CD1c-positive myeloid dendritic cell (primary cell): Measurements from ENCODE around the gene TAF6.

ENCODE experiments used
- DNase-seq: peaks from one replicate; pipeline ENCODE4 v3.0.0-alpha.2; 2016; ENCODE audit errors: extremely low spot score

Gene TAF6

GRCh38 chr7:100095704-100096103, 23.5 kb downstream of the TAF6 start:
- DNase-seq, result no peak

- no peak for DNase-seq
These were observed 23.9 kb downstream of the TAF6 start for GRCh38 chr7:100095289-100095688.

- no peak for DNase-seq
These were observed 25.2 kb downstream of the TAF6 start for GRCh38 chr7:100093925-100094486.

GRCh38 chr7:100093498-100093897, 25.7 kb downstream of the TAF6 start:
- no peak for DNase-seq

- DNase-seq, result no peak
These were observed 26.1 kb downstream of the TAF6 start for GRCh38 chr7:100093054-100093453.

DNA sequence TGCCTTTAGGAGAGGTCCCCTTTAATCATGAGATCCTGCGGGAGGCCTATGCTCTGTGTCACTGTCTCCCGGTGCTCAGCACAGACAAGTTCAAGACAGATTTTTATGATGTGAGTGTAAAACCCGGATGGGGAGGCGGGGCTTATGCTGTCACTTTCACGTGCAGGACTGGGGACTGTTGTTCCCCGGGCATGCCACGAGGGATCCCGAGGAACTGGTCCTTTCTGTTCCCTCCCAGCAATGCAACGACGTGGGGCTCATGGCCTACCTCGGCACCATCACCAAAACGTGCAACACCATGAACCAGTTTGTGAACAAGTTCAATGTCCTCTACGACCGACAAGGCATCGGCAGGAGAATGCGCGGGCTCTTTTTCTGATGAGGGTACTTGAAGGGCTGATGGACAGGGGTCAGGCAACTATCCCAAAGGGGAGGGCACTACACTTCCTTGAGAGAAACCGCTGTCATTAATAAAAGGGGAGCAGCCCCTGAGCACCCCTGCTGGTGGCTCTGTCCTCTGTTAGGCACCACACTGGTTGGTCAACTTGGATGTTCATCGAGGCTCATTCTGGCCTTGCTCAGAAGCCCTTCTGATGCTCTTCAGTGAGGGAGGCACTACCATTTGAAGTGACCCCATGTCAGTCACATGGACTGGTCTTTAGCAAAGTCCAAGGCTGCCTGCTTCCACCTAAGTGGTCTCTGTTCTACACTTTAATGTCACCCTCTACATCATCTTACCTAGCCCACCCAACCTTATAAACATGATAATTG, 27.6 kb downstream of the TAF6 start:
- DNase-seq, result no peak

GRCh38 chr7:100090527-100091410, 28.4 kb downstream of the TAF6 start:
- DNase-seq, result no peak

GRCh38 chr7:100089458-100090196, 29.5 kb downstream of the TAF6 start:
- DNase-seq, result peak; percentile 15

- peak; percentile 88 for DNase-seq
These were observed 30.3 kb downstream of the TAF6 start, which contains the start of gene COPS6 for GRCh38 chr7:100088621-100089457. Gene COPS6 (plus strand): TSS chr7:100088969. CDS start chr7:100088991, 22 bp downstream.

- DNase-seq, result no peak
These were observed 31.0 kb downstream of the TAF6 start for GRCh38 chr7:100088095-100088620.

- no peak for DNase-seq
These were observed 32.0 kb downstream of the TAF6 start for GRCh38 chr7:100087055-100087750.

- no peak for DNase-seq
These were observed 33.6 kb downstream of the TAF6 start for GRCh38 chr7:100085515-100085914.

DNA sequence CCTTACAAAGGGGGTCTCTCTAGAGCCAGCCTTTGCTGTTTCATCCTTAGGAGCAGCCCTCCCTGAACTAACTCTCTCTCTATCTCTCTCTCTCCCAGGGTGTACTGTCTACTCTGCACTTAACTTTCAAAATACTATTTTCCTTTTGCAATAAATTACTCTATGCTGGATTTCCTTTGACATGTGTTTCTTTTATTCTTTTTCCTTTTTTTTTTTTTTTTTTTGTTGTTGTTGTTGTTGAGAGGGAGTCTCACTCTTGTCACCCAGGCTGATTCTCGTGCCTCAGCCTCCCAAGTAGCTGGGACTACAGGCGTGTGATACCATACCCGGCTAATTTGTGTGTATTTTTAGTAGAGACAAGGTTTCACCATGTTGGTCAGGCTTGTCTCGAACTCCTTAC, 36.2 kb downstream of the TAF6 start:
- DNase-seq, result no peak

- peak; percentile 99 for DNase-seq
These were observed 37.5 kb downstream of the TAF6 start, which contains the start of gene ZNF3 for GRCh38 chr7:100081535-100082102. Gene ZNF3 (minus strand): TSS chr7:100081723. CDS start chr7:100077357, 4,366 bp downstream.

DNA sequence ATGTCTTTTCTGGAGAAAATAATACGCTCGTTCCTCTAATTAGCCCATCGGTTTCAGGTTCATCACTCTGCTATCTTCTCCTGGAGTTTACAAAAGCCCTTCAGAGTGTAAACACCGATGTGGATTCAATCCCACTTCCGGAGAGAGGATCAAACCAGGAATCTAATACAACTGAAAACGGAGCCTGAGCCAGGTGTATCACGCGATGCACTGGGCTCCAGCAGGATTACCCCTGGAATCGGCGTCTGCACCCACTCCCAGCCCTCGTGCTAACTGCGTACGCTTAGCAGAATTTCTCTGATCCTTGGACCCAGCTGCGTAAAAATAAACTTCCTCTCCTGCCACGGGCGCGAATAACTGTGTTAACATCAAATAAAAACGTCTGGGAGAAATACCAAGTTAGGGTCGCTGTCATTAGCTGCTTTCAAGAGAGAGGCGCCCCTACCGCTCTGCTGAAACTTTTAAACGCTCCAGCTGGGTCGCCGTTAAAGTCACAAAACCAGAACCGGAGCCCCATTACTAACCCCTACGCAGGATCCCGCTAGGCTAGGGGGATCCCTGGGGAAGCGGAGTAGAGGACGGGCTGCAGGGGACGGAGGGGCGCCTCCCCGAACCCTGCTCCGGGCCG, 38.1 kb downstream of the TAF6 start:
- DNase-seq, result peak; percentile 27

DNA sequence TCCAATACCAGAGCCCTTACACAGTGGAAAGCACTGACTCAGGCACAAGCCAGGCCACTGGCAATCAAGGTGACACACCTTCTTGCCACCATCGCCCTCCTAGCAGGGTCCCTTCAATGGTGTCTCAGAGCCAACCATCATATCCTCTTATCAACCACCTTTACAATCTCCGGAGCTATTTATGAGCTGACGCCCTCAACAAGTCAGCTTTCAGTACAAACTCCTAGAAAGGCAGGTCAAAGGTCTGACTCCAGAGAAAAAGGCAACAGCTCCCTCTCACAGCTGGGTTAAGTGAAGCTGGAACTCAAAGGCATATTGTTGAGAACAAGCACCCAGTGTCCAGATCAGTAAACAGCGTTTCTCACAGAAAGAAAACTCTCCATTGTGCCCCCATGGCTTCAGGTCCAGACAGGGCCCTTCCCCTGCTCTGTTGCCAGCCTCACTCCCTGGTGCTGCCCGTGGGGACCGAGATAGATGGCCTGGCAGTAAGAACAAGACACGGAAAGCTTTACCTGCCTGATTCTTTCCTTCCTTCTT, 40.1 kb downstream of the TAF6 start:
- DNase-seq, result no peak

DNA sequence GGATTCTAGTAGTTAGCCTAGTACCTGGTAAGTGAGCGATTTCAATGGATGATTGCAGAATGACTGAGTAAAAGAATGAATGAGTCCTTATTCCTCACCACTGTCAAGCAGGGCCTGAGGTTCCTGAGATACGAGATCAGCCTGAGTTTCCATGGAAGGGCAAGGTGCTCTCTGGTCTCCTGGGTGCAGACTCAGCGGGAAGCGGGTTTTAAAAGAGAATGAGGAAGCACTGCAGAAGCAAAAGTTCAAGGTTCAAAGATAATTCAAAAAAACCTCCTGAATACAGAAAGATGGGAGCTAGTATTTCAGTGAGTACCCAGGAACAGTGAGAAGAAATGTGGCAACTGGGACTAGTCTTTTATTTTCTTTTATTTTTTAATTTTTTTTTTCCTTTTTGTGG, 42.0 kb downstream of the TAF6 start:
- no peak for DNase-seq

DNA sequence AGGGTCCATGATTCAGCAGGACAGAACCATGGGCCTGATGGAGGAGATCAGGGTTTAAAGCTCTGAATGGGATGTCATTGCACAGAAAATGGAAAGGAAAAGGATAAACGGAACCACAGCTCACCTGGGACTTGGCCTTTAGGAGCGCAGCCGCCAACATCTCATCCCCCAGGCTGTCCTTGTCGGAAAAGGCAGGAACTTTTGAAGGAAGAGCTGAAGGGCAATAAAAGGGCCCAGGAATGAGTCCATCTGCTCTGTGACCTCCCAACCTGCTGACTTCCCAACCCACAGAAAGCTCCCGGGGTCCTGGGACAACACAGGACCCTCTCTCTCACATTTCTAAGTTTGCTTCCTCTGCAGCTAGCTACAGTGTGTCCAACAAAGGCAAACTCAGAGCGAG, 43.7 kb downstream of the TAF6 start:
- DNase-seq, result no peak

DNA sequence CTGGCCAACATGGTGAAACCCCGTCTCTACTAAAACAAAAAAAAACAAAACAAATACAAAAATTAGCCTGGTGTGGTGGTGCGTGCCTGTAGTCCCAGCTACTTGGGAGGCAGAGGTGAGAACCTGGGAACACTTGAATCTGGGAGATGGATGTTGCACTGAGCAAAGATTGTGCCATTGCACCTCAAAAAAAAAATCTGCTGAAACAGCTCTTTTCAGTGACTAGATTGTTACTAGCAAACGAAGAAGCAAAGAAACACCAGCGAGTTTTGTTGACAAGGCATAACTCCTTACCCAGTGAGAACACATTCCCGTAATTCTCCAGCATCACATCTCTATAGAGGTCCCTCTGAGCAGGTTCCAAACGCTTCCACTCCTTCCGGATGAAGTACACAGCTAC, 44.3 kb downstream of the TAF6 start:
- no peak for DNase-seq
